Suprapubic skin (tissue), 3 donors: ENCODE data around the gene PTPRM.

Source experiments
- CTCF ChIP-seq, 2 donors: fragments of 200-600 bp in 1 of 2; fragments of 450-650 bp in 1 of 2; sonication (generic) in 1 of 2; IDR thresholded peaks; one replicate each; pipeline ENCODE4 v1.5.1; 2016 to 2019; ENCODE audit warnings: antibody characterized with exemption in 2 of 2, mild to moderate bottlenecking in 1 of 2, moderate library complexity in 1 of 2
- POLR2AphosphoS5 ChIP-seq, 3 donors: sonication (generic); formaldehyde crosslinking; IDR thresholded peaks; one replicate each; pipeline ENCODE4 v1.6.1; 2017; ENCODE audit warnings: antibody characterized with exemption in 3 of 3

GRCh38 chr18:8364385-8364784 is 797.3 kb downstream of the PTPRM start:
- TF ChIP-seq POLR2AphosphoS5 (IDR thresholded peaks at IDR 0.05) (no peak), CTCF (IDR thresholded peaks at IDR 0.05) (no peak)
